Measurements from ENCODE around the gene SLC43A2. TPM values are rescaled to one million over a fixed set of nuclear protein-coding genes. Genes with fewer than 3 reads are reported as not detected.
"Not testable (repeated sequence)": the region's sequence is repeated elsewhere in the genome, so short reads cannot be mapped to it uniquely, and the experiment has no call there.

Gene SLC43A2
- total RNA-seq, 1 donor from 2014 or later = 21.9 TPM

- H3K27ac Mint-ChIP-seq = no peak overlapping the region
- H3K9me3 Mint-ChIP-seq (ENCODE audit: low read depth) = no peaks in the 10 kb centered on the region
- TF ChIP-seq, protein P1, sequence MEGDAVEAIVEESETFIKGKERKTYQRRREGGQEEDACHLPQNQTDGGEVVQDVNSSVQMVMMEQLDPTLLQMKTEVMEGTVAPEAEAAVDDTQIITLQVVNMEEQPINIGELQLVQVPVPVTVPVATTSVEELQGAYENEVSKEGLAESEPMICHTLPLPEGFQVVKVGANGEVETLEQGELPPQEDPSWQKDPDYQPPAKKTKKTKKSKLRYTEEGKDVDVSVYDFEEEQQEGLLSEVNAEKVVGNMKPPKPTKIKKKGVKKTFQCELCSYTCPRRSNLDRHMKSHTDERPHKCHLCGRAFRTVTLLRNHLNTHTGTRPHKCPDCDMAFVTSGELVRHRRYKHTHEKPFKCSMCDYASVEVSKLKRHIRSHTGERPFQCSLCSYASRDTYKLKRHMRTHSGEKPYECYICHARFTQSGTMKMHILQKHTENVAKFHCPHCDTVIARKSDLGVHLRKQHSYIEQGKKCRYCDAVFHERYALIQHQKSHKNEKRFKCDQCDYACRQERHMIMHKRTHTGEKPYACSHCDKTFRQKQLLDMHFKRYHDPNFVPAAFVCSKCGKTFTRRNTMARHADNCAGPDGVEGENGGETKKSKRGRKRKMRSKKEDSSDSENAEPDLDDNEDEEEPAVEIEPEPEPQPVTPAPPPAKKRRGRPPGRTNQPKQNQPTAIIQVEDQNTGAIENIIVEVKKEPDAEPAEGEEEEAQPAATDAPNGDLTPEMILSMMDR (IDR thresholded peaks at IDR 0.05; ENCODE audit: unreplicated experiment) = no peak
Observed at GRCh38 chr17:1535737-1536136, 92.9 kb downstream of the SLC43A2 start.

GRCh38 chr17:1533661-1534325 lies 94.8 kb downstream of the SLC43A2 start:
- H3K27me3 Mint-ChIP-seq = no peaks in the 10 kb centered on the region
- H3K36me3 Mint-ChIP-seq (ENCODE audit: insufficient read depth) = peaks cover 5% of the 10 kb centered on the region
- H3K9me3 Mint-ChIP-seq (ENCODE audit: low read depth) = no peaks in the 10 kb centered on the region
- H3K4me1 Mint-ChIP-seq (ENCODE audit: low read depth) = no peaks in the 10 kb centered on the region
- H3K27ac Mint-ChIP-seq = peak overlapping the region; percentile 56
- no peak overlapping the region for H3K4me3 Mint-ChIP-seq (ENCODE audit: low read depth)
- no peak for DNase-seq (ENCODE audit: low spot score, unreplicated experiment)
- TF ChIP-seq, protein P1 (IDR thresholded peaks at IDR 0.05; ENCODE audit: unreplicated experiment) = no peak

More at GRCh38 chr17:1535737-1536136, 92.9 kb downstream of the SLC43A2 start:
- no peak overlapping the region for H3K4me3 Mint-ChIP-seq (ENCODE audit: low read depth)
- H3K4me1 Mint-ChIP-seq (ENCODE audit: low read depth) = no peaks in the 10 kb centered on the region
- no peak for DNase-seq (ENCODE audit: low spot score, unreplicated experiment)
- peaks cover 9% of the 10 kb centered on the region for H3K36me3 Mint-ChIP-seq (ENCODE audit: insufficient read depth)
- H3K27me3 Mint-ChIP-seq = no peaks in the 10 kb centered on the region

DNA sequence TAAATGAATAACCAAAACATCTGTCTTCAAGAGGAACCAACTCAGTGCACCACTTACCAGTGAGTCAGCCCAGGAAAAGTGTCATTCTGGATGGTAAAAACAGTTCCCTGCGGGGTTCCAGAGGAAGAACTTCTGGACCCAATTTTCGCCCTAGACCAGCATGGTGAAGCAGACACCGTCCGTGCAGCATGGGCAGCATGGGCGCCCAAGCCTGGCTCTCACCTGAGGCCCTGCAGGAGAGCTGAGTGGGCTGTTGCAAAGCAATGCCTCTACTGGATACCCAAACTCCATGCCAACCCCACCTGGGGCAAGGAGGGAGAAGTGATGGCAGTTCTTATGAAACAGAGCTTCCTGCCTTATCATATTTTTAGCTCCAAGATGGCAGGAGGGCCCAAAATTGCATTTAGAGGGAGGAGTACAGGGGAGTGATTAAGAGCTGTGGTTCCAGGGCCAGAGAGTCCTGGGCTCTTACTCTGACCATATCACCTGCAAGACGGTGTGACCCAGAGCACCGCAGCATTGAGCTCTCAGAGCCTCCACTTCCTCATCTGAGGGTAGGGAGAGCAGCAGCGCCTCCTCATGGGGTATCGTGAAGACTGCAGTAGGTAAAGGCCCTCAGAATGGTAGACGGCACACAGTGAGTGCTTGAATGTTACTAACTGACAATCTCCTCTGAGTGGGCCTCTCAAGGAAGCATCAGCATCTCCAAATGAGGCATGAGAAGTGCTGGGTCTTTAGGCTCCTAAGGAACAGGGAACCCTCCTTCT lies 95.6 kb downstream of the SLC43A2 start:
- DNase-seq (ENCODE audit: low spot score, unreplicated experiment) = no peak
- no peaks in the 10 kb centered on the region for H3K4me1 Mint-ChIP-seq (ENCODE audit: low read depth)
- H3K9me3 Mint-ChIP-seq (ENCODE audit: low read depth) = no peaks in the 10 kb centered on the region
- no peak overlapping the region for H3K4me3 Mint-ChIP-seq (ENCODE audit: low read depth)
- peaks cover 7% of the 10 kb centered on the region for H3K36me3 Mint-ChIP-seq (ENCODE audit: insufficient read depth)
- no peaks in the 10 kb centered on the region for H3K27me3 Mint-ChIP-seq
- TF ChIP-seq, protein P1 (IDR thresholded peaks at IDR 0.05; ENCODE audit: unreplicated experiment) = peak; percentile 31
- H3K27ac Mint-ChIP-seq = no peak overlapping the region

GRCh38 chr17:1529863-1530262 lies 98.8 kb downstream of the SLC43A2 start:
- TF ChIP-seq, protein P1 (IDR thresholded peaks at IDR 0.05; ENCODE audit: unreplicated experiment) = no peak
- no peaks in the 10 kb centered on the region for H3K9me3 Mint-ChIP-seq (ENCODE audit: low read depth)
- peaks cover 7% of the 10 kb centered on the region for H3K36me3 Mint-ChIP-seq (ENCODE audit: insufficient read depth)
- H3K27ac Mint-ChIP-seq = no peak overlapping the region
- H3K4me1 Mint-ChIP-seq (ENCODE audit: low read depth) = no peaks in the 10 kb centered on the region
- no peaks in the 10 kb centered on the region for H3K27me3 Mint-ChIP-seq
- DNase-seq (ENCODE audit: low spot score, unreplicated experiment) = no peak
- H3K4me3 Mint-ChIP-seq (ENCODE audit: low read depth) = no peak overlapping the region

GRCh38 chr17:1526876-1527275 lies 101.8 kb downstream of the SLC43A2 start:
- not testable (repeated sequence) for H3K4me3 Mint-ChIP-seq (ENCODE audit: low read depth); H3K9me3 Mint-ChIP-seq (ENCODE audit: low read depth); H3K4me1 Mint-ChIP-seq (ENCODE audit: low read depth); H3K36me3 Mint-ChIP-seq (ENCODE audit: insufficient read depth); H3K27me3 Mint-ChIP-seq; H3K27ac Mint-ChIP-seq; DNase-seq (ENCODE audit: low spot score, unreplicated experiment)

All from progenitor cell of endocrine pancreas (in vitro differentiated cells).